CD14-positive monocyte (primary cell): Measurements from ENCODE around the gene FRAS1. TPM values are rescaled to one million over a fixed set of nuclear protein-coding genes. Genes with fewer than 3 reads are reported as not detected.

Experiments
- DNase-seq, 3 donors: peaks; one replicate each; pipeline ENCODE4 v3.0.0-alpha.2; 2011 to 2022
- H2AFZ ChIP-seq: 2 replicates; pipeline ENCODE4 v1.6.0; 2012; ENCODE audit warnings: mild to moderate bottlenecking, low read depth, low read length, inconsistent platforms; ENCODE audit not compliant: insufficient read depth, poor library complexity, severe bottlenecking
- H3K27ac ChIP-seq, 2 donors: 1 replicate in 1 of 2; 2 replicates in 1 of 2; pipeline ENCODE4 v1.5.1; 2012 to 2013; ENCODE audit warnings: low read length in 2 of 2, control low read depth in 1 of 2, inconsistent platforms in 1 of 2, low read depth in 1 of 2, mild to moderate bottlenecking in 1 of 2
- H3K27me3 ChIP-seq, 2 donors: one replicate each; pipeline versions ENCODE4 v1.6.0 to v1.6.1; 2011 to 2013; ENCODE audit warnings: low read length in 2 of 2; ENCODE audit not compliant: control insufficient read depth in 2 of 2, insufficient read depth in 2 of 2
- H3K36me3 ChIP-seq, 2 donors: replicated peaks in 1 of 2; 1 replicate in 1 of 2; 2 replicates in 1 of 2; pipeline versions ENCODE4 v1.5.1 to v1.6.1; 2012 to 2013; ENCODE audit warnings: low read length in 2 of 2, control low read depth in 1 of 2, inconsistent platforms in 1 of 2, mild to moderate bottlenecking in 1 of 2; ENCODE audit not compliant: insufficient read depth in 2 of 2, control insufficient read depth in 1 of 2
- H3K4me1 ChIP-seq, 2 donors: 1 replicate in 1 of 2; 2 replicates in 1 of 2; pipeline versions ENCODE4 v1.5.1 to v1.6.1; 2012 to 2013; ENCODE audit warnings: low read length in 2 of 2, control low read depth in 1 of 2, inconsistent platforms in 1 of 2, mild to moderate bottlenecking in 1 of 2, moderate library complexity in 1 of 2; ENCODE audit not compliant: insufficient read depth in 2 of 2, control insufficient read depth in 1 of 2
- H3K4me2 ChIP-seq: replicated peaks from 2 replicates; pipeline ENCODE3; 2012; ENCODE audit warnings: low read length, moderate library complexity, mild to moderate bottlenecking; ENCODE audit not compliant: poor library complexity, severe bottlenecking; ENCODE audit errors: extremely low read depth
- H3K4me3 ChIP-seq, 3 experiments: fragments of 200-600 bp in 1 of 3; sonication (generic) in 1 of 3; replicated peaks in 1 of 3; 1 replicate in 2 of 3; 2 replicates in 1 of 3; pipeline ENCODE4 v1.5.1; 2011 to 2013; ENCODE audit warnings: low read length in 3 of 3, mild to moderate bottlenecking in 3 of 3, control low read depth in 2 of 3, low read depth in 2 of 3, inconsistent platforms in 1 of 3, moderate library complexity in 1 of 3
- H3K79me2 ChIP-seq: 2 replicates; pipeline ENCODE4 v1.6.0; 2012; ENCODE audit warnings: mild to moderate bottlenecking, control low read depth, inconsistent platforms, low read length, moderate library complexity; ENCODE audit not compliant: insufficient read depth
- H3K9ac ChIP-seq: 2 replicates; pipeline ENCODE4 v1.6.0; 2017; ENCODE audit warnings: low read length, mild to moderate bottlenecking; ENCODE audit not compliant: insufficient read depth, poor library complexity, severe bottlenecking
- H3K9me3 ChIP-seq, 2 donors: replicated peaks in 1 of 2; 1 replicate in 1 of 2; 2 replicates in 1 of 2; pipeline versions ENCODE4 v1.5.1 to v1.6.1; 2012 to 2013; ENCODE audit warnings: low read length in 2 of 2, control low read depth in 1 of 2; ENCODE audit not compliant: control insufficient read depth in 1 of 2, insufficient read depth in 1 of 2
- H4K20me1 ChIP-seq: 2 replicates; pipeline ENCODE4 v1.6.0; 2012; ENCODE audit warnings: mild to moderate bottlenecking, low read length, control low read depth, moderate library complexity; ENCODE audit not compliant: insufficient read depth
- H3K27ac Mint-ChIP-seq, 7 donors: one replicate each; pipeline ENCODE4 v1.8.0; 2020; ENCODE audit warnings: mild to moderate bottlenecking in 7 of 7, mixed read lengths in 7 of 7, moderate library complexity in 6 of 7, inconsistent platforms in 2 of 7
- H3K27me3 Mint-ChIP-seq, 3 donors: one replicate each; pipeline ENCODE4 v1.8.0; 2021 to 2022; ENCODE audit warnings: low read depth in 3 of 3, mild to moderate bottlenecking in 3 of 3, mixed read lengths in 3 of 3, moderate library complexity in 3 of 3, inconsistent platforms in 1 of 3
- H3K36me3 Mint-ChIP-seq, 2 donors: one replicate each; pipeline ENCODE4 v1.8.0; 2020; ENCODE audit warnings: mixed read lengths in 2 of 2, inconsistent platforms in 1 of 2, mild to moderate bottlenecking in 1 of 2
- H3K4me1 Mint-ChIP-seq: one replicate; pipeline ENCODE4 v1.8.0; 2020; ENCODE audit warnings: mild to moderate bottlenecking, mixed read lengths
- H3K4me3 Mint-ChIP-seq, 2 donors: one replicate each; pipeline ENCODE4 v1.8.0; 2020; ENCODE audit warnings: mild to moderate bottlenecking in 2 of 2, mixed read lengths in 2 of 2, moderate library complexity in 1 of 2
- H3K9me3 Mint-ChIP-seq, 7 donors: one replicate each; pipeline ENCODE4 v1.8.0; 2020 to 2022; ENCODE audit warnings: mixed read lengths in 7 of 7, mild to moderate bottlenecking in 6 of 7, moderate library complexity in 6 of 7, inconsistent platforms in 2 of 7
- WGBS: methylation state at CpG from one replicate; pipeline ENCODE4 v1.1.5; 2013; ENCODE audit warnings: missing lambda C conversion rate; ENCODE audit not compliant: insufficient coverage; 5-methylcytosine and 5-hydroxymethylcytosine counted together
- intact Hi-C, 2 donors: fragments of 100-400 bp; cut with micrococcal nuclease; formaldehyde crosslinking; loops; one replicate each; pipeline versions ENCODE4 v1.15.0 to v1.15.1; 2023
- polyA plus RNA-seq, 3 donors: library from polyadenylated mRNA; depleted of rRNA in 1 of 3; unstranded in 2 of 3; stranded (reverse) in 1 of 3; fragments of 300-500 nt in 2 of 3; fragments of >200 nt in 1 of 3; fragmentation: Illumina TruSeq in 2 of 3; gene quantifications; 1 replicate in 2 of 3; 2 replicates in 1 of 3; pipeline ENCODE4 v1.2.3, GENCODE V29; 2012 to 2021
- TF ChIP-seq, protein P1 (sequence below): fragments of 200-600 bp; IDR thresholded peaks from one replicate; pipeline ENCODE4 v1.8.0; 2022; ENCODE audit warnings: antibody characterized with exemption, mild to moderate bottlenecking

The FRAS1 gene
- polyA plus RNA-seq, 3 donors = not detected

DNA sequence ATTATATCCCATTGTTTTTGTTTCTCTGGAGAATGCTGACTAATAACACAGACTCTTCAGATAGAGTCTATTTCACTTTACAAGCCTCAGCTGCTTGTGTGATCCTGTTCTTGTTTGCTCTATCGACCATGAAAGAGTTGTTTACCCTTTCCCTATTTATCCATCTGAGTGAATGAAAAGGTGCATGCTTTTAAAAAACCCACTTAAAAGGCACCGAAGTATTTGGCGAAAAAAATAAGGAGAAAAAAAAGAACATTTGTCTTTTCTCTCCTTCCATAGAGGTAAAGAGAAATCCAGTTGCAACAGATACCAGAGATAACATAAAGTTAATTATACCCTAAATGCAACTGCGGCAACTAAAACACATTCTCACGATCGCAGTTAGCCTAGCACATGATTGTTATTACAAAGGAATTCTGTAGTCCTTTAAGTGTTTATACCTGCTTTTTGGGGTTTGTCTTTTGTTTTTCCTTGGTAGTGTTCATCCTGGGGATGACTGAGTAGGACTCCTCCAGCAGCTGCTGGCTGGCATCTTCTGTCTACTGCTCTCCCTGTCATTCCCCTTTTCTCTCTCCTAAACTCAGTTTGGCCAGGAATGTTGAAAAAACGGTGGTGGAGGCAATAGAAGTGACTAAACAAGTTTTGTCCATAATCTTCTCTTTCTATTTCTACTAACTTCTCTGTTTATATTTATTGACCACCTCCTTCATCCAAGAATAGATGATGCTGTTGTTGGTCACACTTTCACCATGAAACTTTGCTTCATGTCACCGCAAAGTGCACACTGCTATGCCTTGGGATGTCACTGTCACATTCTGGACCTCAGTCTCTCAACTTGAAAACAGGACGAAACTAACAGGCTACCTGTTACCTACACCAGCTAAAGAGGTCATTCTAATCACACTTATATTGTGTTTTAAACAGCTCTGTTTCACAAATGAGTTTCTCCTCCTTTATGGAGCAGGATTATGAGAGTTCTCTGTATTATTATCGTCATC lies 41.9 kb upstream of the FRAS1 start:
- Histone ChIP-seq H3K27me3 (no peaks in the 10 kb centered on the region), H3K4me1 (no peaks in the 10 kb centered on the region), H3K4me3 (no peak overlapping the region), H2AFZ (no peak overlapping the region), H3K27ac (no peak overlapping the region), H3K9ac (no peak overlapping the region), H3K36me3 (no peaks in the 10 kb centered on the region), H3K9me3 (peaks cover 17 to 21% of the 10 kb centered on the region in 2 donors), H4K20me1 (no peaks in the 10 kb centered on the region), H3K4me2 (no peak overlapping the region), H3K79me2 (no peaks in the 10 kb centered on the region)
- H3K4me1 Mint-ChIP-seq = no peaks in the 10 kb centered on the region
- peaks cover 0 to 4% (median 0%) of the 10 kb centered on the region in 3 donors for H3K27me3 Mint-ChIP-seq
- H3K9me3 Mint-ChIP-seq = peaks cover 9 to 20% (median 15%) of the 10 kb centered on the region in 7 donors
- no peak overlapping the region for H3K27ac Mint-ChIP-seq
- TF ChIP-seq, protein P1, sequence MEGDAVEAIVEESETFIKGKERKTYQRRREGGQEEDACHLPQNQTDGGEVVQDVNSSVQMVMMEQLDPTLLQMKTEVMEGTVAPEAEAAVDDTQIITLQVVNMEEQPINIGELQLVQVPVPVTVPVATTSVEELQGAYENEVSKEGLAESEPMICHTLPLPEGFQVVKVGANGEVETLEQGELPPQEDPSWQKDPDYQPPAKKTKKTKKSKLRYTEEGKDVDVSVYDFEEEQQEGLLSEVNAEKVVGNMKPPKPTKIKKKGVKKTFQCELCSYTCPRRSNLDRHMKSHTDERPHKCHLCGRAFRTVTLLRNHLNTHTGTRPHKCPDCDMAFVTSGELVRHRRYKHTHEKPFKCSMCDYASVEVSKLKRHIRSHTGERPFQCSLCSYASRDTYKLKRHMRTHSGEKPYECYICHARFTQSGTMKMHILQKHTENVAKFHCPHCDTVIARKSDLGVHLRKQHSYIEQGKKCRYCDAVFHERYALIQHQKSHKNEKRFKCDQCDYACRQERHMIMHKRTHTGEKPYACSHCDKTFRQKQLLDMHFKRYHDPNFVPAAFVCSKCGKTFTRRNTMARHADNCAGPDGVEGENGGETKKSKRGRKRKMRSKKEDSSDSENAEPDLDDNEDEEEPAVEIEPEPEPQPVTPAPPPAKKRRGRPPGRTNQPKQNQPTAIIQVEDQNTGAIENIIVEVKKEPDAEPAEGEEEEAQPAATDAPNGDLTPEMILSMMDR = no peak
- intact Hi-C loops = no loop called here
- H3K36me3 Mint-ChIP-seq = no peaks in the 10 kb centered on the region
- WGBS = 100% methylated on average over 1 of the region's 10 CpGs
- DNase-seq = no peak
- no peak overlapping the region for H3K4me3 Mint-ChIP-seq

DNA sequence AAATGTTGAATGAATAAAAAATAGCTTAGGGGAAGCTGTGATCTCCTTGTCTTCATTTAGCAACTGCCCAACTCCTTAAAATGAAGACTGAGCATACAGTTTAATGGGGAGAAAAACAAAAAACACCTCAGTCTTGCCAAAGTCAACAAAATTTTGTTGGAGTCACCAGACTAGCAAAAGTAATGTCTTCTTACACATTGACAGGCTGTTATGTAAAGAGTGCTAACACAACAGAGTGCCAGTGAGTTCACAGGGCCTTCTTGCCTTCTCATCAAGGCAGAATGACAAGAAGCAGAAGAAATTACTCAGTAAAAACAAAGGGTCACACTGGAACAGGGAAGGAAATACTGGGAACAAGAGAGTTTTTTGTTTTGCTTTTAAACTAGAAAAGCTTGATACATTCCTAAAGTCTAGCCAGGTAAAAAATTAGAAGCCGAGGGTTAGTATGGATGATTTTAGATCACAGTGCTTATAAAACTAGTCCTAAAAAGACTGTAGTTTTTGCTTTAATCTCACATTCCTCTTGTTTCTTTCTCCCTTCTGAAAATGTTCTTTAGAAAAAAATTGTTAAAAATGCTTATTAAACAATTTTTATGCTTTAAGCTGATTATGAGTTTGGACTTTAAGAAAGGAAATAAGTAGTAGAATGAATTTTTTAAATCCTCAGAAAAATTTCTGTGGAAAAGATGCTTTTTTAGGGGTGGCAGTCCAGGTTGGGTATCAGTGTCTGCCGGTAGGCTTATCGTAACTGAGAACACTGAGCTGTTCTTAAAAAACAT lies 38.7 kb upstream of the FRAS1 start:
- DNase-seq = no peak
- peaks cover 0 to 3% (median 0%) of the 10 kb centered on the region in 7 donors for H3K9me3 Mint-ChIP-seq
- no peak overlapping the region for H3K4me2 ChIP-seq
- H3K27me3 ChIP-seq = no peaks in the 10 kb centered on the region
- H3K27me3 Mint-ChIP-seq = peaks cover 0 to 4% (median 0%) of the 10 kb centered on the region in 3 donors
- WGBS = 92% methylated on average over 2 of the region's 3 CpGs
- intact Hi-C loops = no loop called here
- no peaks in the 10 kb centered on the region for H3K9me3 ChIP-seq
- H3K36me3 Mint-ChIP-seq = no peaks in the 10 kb centered on the region
- TF ChIP-seq, protein P1 = no peak
- H4K20me1 ChIP-seq = no peaks in the 10 kb centered on the region
- no peaks in the 10 kb centered on the region for H3K36me3 ChIP-seq
- no peak overlapping the region for H3K27ac ChIP-seq
- no peak overlapping the region for H3K4me3 Mint-ChIP-seq
- no peaks in the 10 kb centered on the region for H3K4me1 ChIP-seq
- no peak overlapping the region for H3K27ac Mint-ChIP-seq
- no peak overlapping the region for H3K9ac ChIP-seq
- no peaks in the 10 kb centered on the region for H3K4me1 Mint-ChIP-seq
- no peak overlapping the region for H2AFZ ChIP-seq
- H3K4me3 ChIP-seq = no peak overlapping the region
- H3K79me2 ChIP-seq = no peaks in the 10 kb centered on the region
